ENCODE measurements around the gene GYS2. TPM values are rescaled to one million over a fixed set of nuclear protein-coding genes. Genes with fewer than 3 reads are reported as not detected.

The GYS2 gene
- total and polyA plus RNA-seq, 4 experiments from 2014 or later: 0.11 to 0.32 TPM; not detected in 2

GRCh38 chr12:21546716-21547115, 57.9 kb downstream of the GYS2 start:
- H3K27ac Mint-ChIP-seq: no peak overlapping the region
- no peak overlapping the region for H3K4me3 ChIP-seq (ENCODE audit: low read length in 2 of 2)
- H3K4me3 Mint-ChIP-seq: no peak overlapping the region
- no peaks in the 10 kb centered on the region for H3K4me1 ChIP-seq (ENCODE audit: insufficient read depth, low read length)
- H3K36me3 ChIP-seq (ENCODE audit: insufficient read depth, low read length): no peaks in the 10 kb centered on the region
- no peaks in the 10 kb centered on the region for H3K9me3 ChIP-seq (ENCODE audit: control insufficient read depth in 1 of 2, low read length in 2 of 2)
- no peaks in the 10 kb centered on the region for H3K27me3 ChIP-seq (ENCODE audit: insufficient read depth, low read length)
- POLR2A ChIA-PET (ENCODE audit: partially characterized antibody): no interaction called here
- intact Hi-C loops (cut with micrococcal nuclease): no loop called here
- DNase-seq: no peak
- no peaks in the 10 kb centered on the region for H3K36me3 Mint-ChIP-seq
- CTCF ChIA-PET (ENCODE audit: partially characterized antibody): no interaction called here
- H3K4me1 Mint-ChIP-seq: no peaks in the 10 kb centered on the region
- H3K9me3 Mint-ChIP-seq: peaks cover 0 to 2% (median 0%) of the 10 kb centered on the region in 8 donors
- H3K27me3 Mint-ChIP-seq: peaks cover 3% of the 10 kb centered on the region in 2 donors
- H3K27ac ChIP-seq (ENCODE audit: low read depth, low read length): no peak overlapping the region

GRCh38 chr12:21545557-21545956, 59.1 kb downstream of the GYS2 start:
- Histone ChIP-seq H3K27me3 (ENCODE audit: insufficient read depth, low read length) (no peaks in the 10 kb centered on the region), H3K4me1 (ENCODE audit: insufficient read depth, low read length) (no peaks in the 10 kb centered on the region), H3K9me3 (ENCODE audit: control insufficient read depth in 1 of 2, low read length in 2 of 2) (no peaks in the 10 kb centered on the region), H3K4me3 (ENCODE audit: low read length in 2 of 2) (no peak overlapping the region), H3K27ac (ENCODE audit: low read depth, low read length) (no peak overlapping the region), H3K36me3 (ENCODE audit: insufficient read depth, low read length) (no peaks in the 10 kb centered on the region)
- intact Hi-C loops (cut with micrococcal nuclease): no loop called here
- H3K4me3 Mint-ChIP-seq: no peak overlapping the region
- POLR2A ChIA-PET (ENCODE audit: partially characterized antibody): no interaction called here
- H3K9me3 Mint-ChIP-seq: peaks cover 0 to 2% (median 0%) of the 10 kb centered on the region in 8 donors
- CTCF ChIA-PET (ENCODE audit: partially characterized antibody): no interaction called here
- H3K4me1 Mint-ChIP-seq: no peaks in the 10 kb centered on the region
- peaks cover 3% of the 10 kb centered on the region in 2 donors for H3K27me3 Mint-ChIP-seq
- DNase-seq: no peak
- no peak overlapping the region for H3K27ac Mint-ChIP-seq
- H3K36me3 Mint-ChIP-seq: no peaks in the 10 kb centered on the region

DNA sequence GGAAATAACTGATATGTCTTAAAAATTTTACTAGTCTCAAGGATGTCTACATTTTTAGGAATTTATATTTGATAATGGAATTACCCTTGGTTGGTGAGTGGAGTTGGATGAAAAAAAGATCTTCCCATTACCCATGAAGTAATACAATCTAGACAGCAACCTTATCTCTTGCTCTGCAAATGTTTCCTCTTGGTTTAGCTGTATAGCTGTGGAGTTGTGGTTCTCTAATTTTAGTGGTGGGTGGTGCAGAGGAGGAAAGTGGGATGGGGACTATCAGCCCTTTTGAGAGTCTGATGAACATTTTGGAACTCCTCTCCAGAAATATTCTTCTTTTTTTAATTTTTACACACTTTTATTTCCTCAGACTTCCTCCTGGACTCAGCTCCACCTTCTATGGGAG, 61.5 kb downstream of the GYS2 start:
- no peaks in the 10 kb centered on the region for H3K4me1 Mint-ChIP-seq

GRCh38 chr12:21542403-21542802, 62.2 kb downstream of the GYS2 start:
- no peaks in the 10 kb centered on the region for H3K9me3 ChIP-seq (ENCODE audit: control insufficient read depth in 1 of 2, low read length in 2 of 2)
- H3K36me3 ChIP-seq (ENCODE audit: insufficient read depth, low read length): no peaks in the 10 kb centered on the region
- H3K27ac Mint-ChIP-seq: no peak overlapping the region
- H3K4me1 ChIP-seq (ENCODE audit: insufficient read depth, low read length): no peaks in the 10 kb centered on the region
- no peak overlapping the region for H3K27ac ChIP-seq (ENCODE audit: low read depth, low read length)
- no peaks in the 10 kb centered on the region for H3K4me1 Mint-ChIP-seq
- H3K27me3 Mint-ChIP-seq: peaks cover 3% of the 10 kb centered on the region in 2 donors
- H3K4me3 ChIP-seq (ENCODE audit: low read length in 2 of 2): no peak overlapping the region
- H3K27me3 ChIP-seq (ENCODE audit: insufficient read depth, low read length): no peaks in the 10 kb centered on the region
- ChIA-PET CTCF (ENCODE audit: partially characterized antibody) (interaction anchor here (1.4 kb wide), 1 partner anchor 10 kb away, joined by 4 read pairs; no protein-coding TSS in a partner anchor), POLR2A (ENCODE audit: partially characterized antibody) (no interaction called here)
- intact Hi-C loops (cut with micrococcal nuclease): no loop called here
- no peaks in the 10 kb centered on the region for H3K36me3 Mint-ChIP-seq
- peaks cover 0 to 2% (median 0%) of the 10 kb centered on the region in 8 donors for H3K9me3 Mint-ChIP-seq
- no peak for DNase-seq
- no peak overlapping the region for H3K4me3 Mint-ChIP-seq

More for the DNA sequence above, 61.5 kb downstream of the GYS2 start:
- ChIA-PET POLR2A (ENCODE audit: partially characterized antibody) (no interaction called here), CTCF (ENCODE audit: partially characterized antibody) (no interaction called here)
- H3K4me3 ChIP-seq (ENCODE audit: low read length in 2 of 2): no peak overlapping the region
- Mint-ChIP-seq H3K36me3 (no peaks in the 10 kb centered on the region), H3K9me3 (peaks cover 0 to 2% (median 0%) of the 10 kb centered on the region in 8 donors), H3K27ac (no peak overlapping the region), H3K4me3 (no peak overlapping the region), H3K27me3 (peaks cover 3% of the 10 kb centered on the region in 2 donors)
- no peaks in the 10 kb centered on the region for H3K9me3 ChIP-seq (ENCODE audit: control insufficient read depth in 1 of 2, low read length in 2 of 2)
- H3K4me1 ChIP-seq (ENCODE audit: insufficient read depth, low read length): no peaks in the 10 kb centered on the region
- H3K36me3 ChIP-seq (ENCODE audit: insufficient read depth, low read length): no peaks in the 10 kb centered on the region
- no peaks in the 10 kb centered on the region for H3K27me3 ChIP-seq (ENCODE audit: insufficient read depth, low read length)
- no peak for DNase-seq
- no peak overlapping the region for H3K27ac ChIP-seq (ENCODE audit: low read depth, low read length)
- intact Hi-C loops (cut with micrococcal nuclease): no loop called here

- Histone ChIP-seq H3K4me3 (ENCODE audit: low read length in 2 of 2) (no peak overlapping the region), H3K27ac (ENCODE audit: low read depth, low read length) (no peak overlapping the region), H3K4me1 (ENCODE audit: insufficient read depth, low read length) (no peaks in the 10 kb centered on the region), H3K36me3 (ENCODE audit: insufficient read depth, low read length) (no peaks in the 10 kb centered on the region), H3K9me3 (ENCODE audit: control insufficient read depth in 1 of 2, low read length in 2 of 2) (no peaks in the 10 kb centered on the region), H3K27me3 (ENCODE audit: insufficient read depth, low read length) (no peaks in the 10 kb centered on the region)
- intact Hi-C loops (cut with micrococcal nuclease): no loop called here
- H3K4me3 Mint-ChIP-seq: no peak overlapping the region
- no peak for DNase-seq
- peaks cover 3% of the 10 kb centered on the region in 2 donors for H3K27me3 Mint-ChIP-seq
- CTCF ChIA-PET (ENCODE audit: partially characterized antibody): interaction anchor here (1.4 kb wide), 1 partner anchor 10 kb away, joined by 4 read pairs; no protein-coding TSS in a partner anchor
- H3K36me3 Mint-ChIP-seq: peaks cover 0 to 3% of the 10 kb centered on the region in 2 donors
- H3K4me1 Mint-ChIP-seq: no peaks in the 10 kb centered on the region
- H3K27ac Mint-ChIP-seq: no peak overlapping the region
- POLR2A ChIA-PET (ENCODE audit: partially characterized antibody): no interaction called here
- H3K9me3 Mint-ChIP-seq: peaks cover 0 to 2% (median 0%) of the 10 kb centered on the region in 8 donors
Observed at GRCh38 chr12:21541773-21542172, 62.9 kb downstream of the GYS2 start.

DNA sequence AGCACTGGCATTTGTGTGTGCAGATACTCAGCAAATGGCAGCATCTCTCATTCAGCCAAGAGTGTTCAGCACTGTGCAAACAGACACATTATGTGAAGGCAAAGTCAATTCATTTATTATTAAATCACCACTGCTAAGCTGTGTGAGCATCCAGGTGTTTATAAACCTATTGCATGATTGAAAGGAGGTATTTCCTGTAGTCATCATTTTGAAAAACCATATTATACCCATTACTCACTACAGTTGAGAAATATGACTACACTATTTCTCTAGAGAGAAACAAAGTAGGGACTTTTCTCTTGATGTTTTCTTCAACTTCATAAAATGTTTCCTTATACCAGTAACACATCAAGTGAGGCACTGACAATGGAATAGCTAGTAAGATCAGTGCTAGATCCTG, 64.8 kb downstream of the GYS2 start:
- POLR2A ChIA-PET (ENCODE audit: partially characterized antibody): no interaction called here

GRCh38 chr12:21538061-21538653, 66.5 kb downstream of the GYS2 start:
- H3K27ac ChIP-seq (ENCODE audit: low read depth, low read length): no peak overlapping the region
- no peak overlapping the region for H3K4me3 Mint-ChIP-seq
- peaks cover 0 to 2% of the 10 kb centered on the region in 2 donors for H3K27me3 Mint-ChIP-seq
- H3K9me3 Mint-ChIP-seq: no peaks in the 10 kb centered on the region
- DNase-seq: no peak
- intact Hi-C loops (cut with micrococcal nuclease): no loop called here
- H3K27ac Mint-ChIP-seq: no peak overlapping the region
- H3K4me3 ChIP-seq (ENCODE audit: low read length in 2 of 2): no peak overlapping the region
- no peaks in the 10 kb centered on the region for H3K4me1 Mint-ChIP-seq
- ChIA-PET POLR2A (ENCODE audit: partially characterized antibody) (no interaction called here), CTCF (ENCODE audit: partially characterized antibody) (interaction anchor here (0.8 kb wide), 1 partner anchor 143 kb away, joined by 3 read pairs; no protein-coding TSS in a partner anchor)
- peaks cover 0 to 4% of the 10 kb centered on the region in 2 donors for H3K36me3 Mint-ChIP-seq
- no peaks in the 10 kb centered on the region for H3K36me3 ChIP-seq (ENCODE audit: insufficient read depth, low read length)
- H3K9me3 ChIP-seq (ENCODE audit: control insufficient read depth in 1 of 2, low read length in 2 of 2): no peaks in the 10 kb centered on the region
- no peaks in the 10 kb centered on the region for H3K27me3 ChIP-seq (ENCODE audit: insufficient read depth, low read length)
- no peaks in the 10 kb centered on the region for H3K4me1 ChIP-seq (ENCODE audit: insufficient read depth, low read length)

More for the DNA sequence above, 64.8 kb downstream of the GYS2 start:
- Mint-ChIP-seq H3K9me3 (no peaks in the 10 kb centered on the region), H3K4me3 (no peak overlapping the region), H3K36me3 (peaks cover 0 to 4% of the 10 kb centered on the region in 2 donors), H3K4me1 (no peaks in the 10 kb centered on the region), H3K27ac (no peak overlapping the region), H3K27me3 (peaks cover 3% of the 10 kb centered on the region in 2 donors)
- Histone ChIP-seq H3K27ac (ENCODE audit: low read depth, low read length) (no peak overlapping the region), H3K27me3 (ENCODE audit: insufficient read depth, low read length) (no peaks in the 10 kb centered on the region), H3K36me3 (ENCODE audit: insufficient read depth, low read length) (no peaks in the 10 kb centered on the region), H3K9me3 (ENCODE audit: control insufficient read depth in 1 of 2, low read length in 2 of 2) (no peaks in the 10 kb centered on the region), H3K4me3 (ENCODE audit: low read length in 2 of 2) (no peak overlapping the region), H3K4me1 (ENCODE audit: insufficient read depth, low read length) (no peaks in the 10 kb centered on the region)
- CTCF ChIA-PET (ENCODE audit: partially characterized antibody): no interaction called here
- intact Hi-C loops (cut with micrococcal nuclease): no loop called here
- DNase-seq: no peak
